Heart right ventricle (tissue), 16 donors: ENCODE measurements around the gene AP5Z1. TPM values are rescaled to one million over a fixed set of nuclear protein-coding genes. Genes with fewer than 3 reads are reported as not detected.

Source experiments
- ATAC-seq, 8 donors: fragments of 200-7000 bp; cut with Tn5 transposase; one replicate each; pipeline ENCODE4 v1.9.1; 2020; ENCODE audit warnings: mild to moderate bottlenecking in 8 of 8, moderate library complexity in 8 of 8, moderate number of reproducible peaks in 1 of 8
- DNase-seq, 2 donors: peaks; one replicate each; pipeline ENCODE4 v3.0.0-alpha.2; 2020
- H3K27ac ChIP-seq, 10 donors: fragments of 200-600 bp; sonication (generic) in 2 of 10; one replicate each; pipeline versions ENCODE4 v1.5.0 to v1.8.0; 2020 to 2022; ENCODE audit warnings: mild to moderate bottlenecking in 3 of 10
- H3K27me3 ChIP-seq, 7 donors: fragments of 200-600 bp; one replicate each; pipeline ENCODE4 v1.8.0; 2021 to 2022; ENCODE audit warnings: mild to moderate bottlenecking in 2 of 7
- H3K36me3 ChIP-seq, 9 donors: fragments of 200-600 bp; sonication (generic) in 1 of 9; one replicate each; pipeline versions ENCODE4 v1.5.0 to v1.8.0; 2020 to 2022; ENCODE audit warnings: mild to moderate bottlenecking in 2 of 9
- H3K4me1 ChIP-seq, 9 donors: fragments of 200-600 bp; sonication (generic) in 1 of 9; one replicate each; pipeline versions ENCODE4 v1.5.0 to v1.8.0; 2020 to 2022; ENCODE audit warnings: mild to moderate bottlenecking in 4 of 9
- H3K4me3 ChIP-seq, 10 donors: fragments of 200-600 bp; sonication (generic) in 2 of 10; one replicate each; pipeline versions ENCODE4 v1.5.0 to v1.8.0; 2020 to 2022; ENCODE audit warnings: mild to moderate bottlenecking in 7 of 10, moderate library complexity in 2 of 10
- H3K9me3 ChIP-seq, 11 donors: fragments of 200-600 bp in 10 of 11; sonication (generic) in 2 of 11; one replicate each; pipeline versions ENCODE4 v1.5.0 to v1.8.0; 2013 to 2022; ENCODE audit warnings: mild to moderate bottlenecking in 2 of 11, control low read depth in 1 of 11, moderate library complexity in 1 of 11
- WGBS, 2 donors: extraction: QIAGEN DNeasy Blood & Tissue Kit; methylation state at CpG; one replicate each; pipeline ENCODE4 v1.1.7; 2013; ENCODE audit warnings: inconsistent platforms in 1 of 2; 5-methylcytosine and 5-hydroxymethylcytosine counted together
- intact Hi-C, 10 donors: fragments of 100-400 bp; cut with DNase I; formaldehyde crosslinking; loops; one replicate each; pipeline versions ENCODE4 v1.11.1 to v1.14.2; 2022
- polyA plus RNA-seq, 2 donors: library from polyadenylated mRNA; stranded (reverse); fragments of 200-250 nt; gene quantifications; one replicate each; pipeline ENCODE4 v1.2.3, GENCODE V29; 2013
- total RNA-seq, 10 donors: library from RNA; stranded (reverse); fragmentation: NEBNext Ultra II Directional in 3 of 10; extraction: Animal tissue kit (Norgen Biotek cat#: 25700) in 3 of 10; gene quantifications; one replicate each; pipeline versions ENCODE4 v1.2.1 to v1.2.4, GENCODE V29; 2021 to 2023
- TF ChIP-seq, protein P1 (sequence below), 9 donors: fragments of 200-600 bp; sonication (generic) in 2 of 9; IDR thresholded peaks; one replicate each; pipeline versions ENCODE4 v1.5.0 to v1.8.0; 2021 to 2022; ENCODE audit warnings: antibody characterized with exemption in 9 of 9, mild to moderate bottlenecking in 5 of 9, moderate library complexity in 1 of 9
- donor health status: Arrhythmogenic right ventricular cardiomyopathy.
- donor health status: ischemic (EF 13 %, LVEDD 7.1; RV severe dilation, severe dysfunction).
- donor health status: healthy with polysubstance abuse.
- donor health status: DM: no; HTN: yes; CAD: no.
- donor health status: DM: no; HTN: no; CAD: no.
- donor health status: ischemic (EF 25% LVEDD 6.9; RV normal size, moderate dysfunction).
- donor health status: ischemic (EF 25% LVEDD 5.7; RV mildly dilated, moderate dysfunction).
- donor health status: healthy.
- donor health status: DM: yes; HTN: yes; CAD: no.
- donor health status: Ischemic cardiomyopathy.
- donor health status: ischemic (EF 35%, LVEDD 5.7; RV mildly dilated, moderate dysfunction).
- donor health status: nonischemic (EF 11% LVEDD 7.7; RV severe dilation, severe dysfunction).
- donor health status: DM: yes; HTN: yes; CAD: no.
- donor health status: PGD.
- donor health status: ischemic (EF 29% LVEDD 5.4; RV normal size, mild dysfunction).
- donor health status: nonischemic (EF 23%, LVEDD 6.1; RV moderate dilation, normal function).

Gene AP5Z1
- total and polyA plus RNA-seq, 12 donors, result 8.5 to 30.9 (median 12.7) TPM

DNA sequence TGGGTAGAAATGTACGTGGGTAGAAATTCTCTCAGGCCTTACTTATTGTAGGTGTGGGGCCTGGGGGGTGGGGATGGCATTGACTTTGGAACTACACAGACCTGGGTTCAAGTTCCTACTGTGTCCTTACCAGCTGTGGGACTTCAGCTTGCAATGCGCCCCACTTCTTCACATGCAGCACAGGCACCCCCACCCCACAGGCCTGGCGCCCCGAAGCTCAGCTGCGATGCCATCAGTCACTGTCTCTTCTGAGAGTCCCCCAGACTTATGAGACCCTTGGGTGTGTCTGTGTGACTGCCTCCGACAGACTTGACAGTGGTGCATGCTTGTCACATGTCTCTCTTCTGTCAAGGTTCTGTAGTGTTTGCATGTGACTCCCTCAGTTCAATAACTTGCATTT is 3.1 kb upstream of the AP5Z1 start:
- TF ChIP-seq, protein P1, sequence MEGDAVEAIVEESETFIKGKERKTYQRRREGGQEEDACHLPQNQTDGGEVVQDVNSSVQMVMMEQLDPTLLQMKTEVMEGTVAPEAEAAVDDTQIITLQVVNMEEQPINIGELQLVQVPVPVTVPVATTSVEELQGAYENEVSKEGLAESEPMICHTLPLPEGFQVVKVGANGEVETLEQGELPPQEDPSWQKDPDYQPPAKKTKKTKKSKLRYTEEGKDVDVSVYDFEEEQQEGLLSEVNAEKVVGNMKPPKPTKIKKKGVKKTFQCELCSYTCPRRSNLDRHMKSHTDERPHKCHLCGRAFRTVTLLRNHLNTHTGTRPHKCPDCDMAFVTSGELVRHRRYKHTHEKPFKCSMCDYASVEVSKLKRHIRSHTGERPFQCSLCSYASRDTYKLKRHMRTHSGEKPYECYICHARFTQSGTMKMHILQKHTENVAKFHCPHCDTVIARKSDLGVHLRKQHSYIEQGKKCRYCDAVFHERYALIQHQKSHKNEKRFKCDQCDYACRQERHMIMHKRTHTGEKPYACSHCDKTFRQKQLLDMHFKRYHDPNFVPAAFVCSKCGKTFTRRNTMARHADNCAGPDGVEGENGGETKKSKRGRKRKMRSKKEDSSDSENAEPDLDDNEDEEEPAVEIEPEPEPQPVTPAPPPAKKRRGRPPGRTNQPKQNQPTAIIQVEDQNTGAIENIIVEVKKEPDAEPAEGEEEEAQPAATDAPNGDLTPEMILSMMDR (IDR thresholded peaks at IDR 0.05), result no peak
- H3K36me3 ChIP-seq, result peaks cover 0 to 13% (median 0%) of the 10 kb centered on the region in 9 donors
- no peak overlapping the region for H3K4me3 ChIP-seq
- intact Hi-C loops, result no loop called here
- DNase-seq (no peak), ATAC-seq (no peak)
- H3K27me3 ChIP-seq, result no peaks in the 10 kb centered on the region
- peaks cover 4 to 59% (median 36%) of the 10 kb centered on the region in 9 donors for H3K4me1 ChIP-seq
- no peaks in the 10 kb centered on the region for H3K9me3 ChIP-seq
- WGBS, 2 donors, result 95 to 97% methylated on average over 6 of the region's 6 CpGs
- H3K27ac ChIP-seq, result no peak overlapping the region

DNA sequence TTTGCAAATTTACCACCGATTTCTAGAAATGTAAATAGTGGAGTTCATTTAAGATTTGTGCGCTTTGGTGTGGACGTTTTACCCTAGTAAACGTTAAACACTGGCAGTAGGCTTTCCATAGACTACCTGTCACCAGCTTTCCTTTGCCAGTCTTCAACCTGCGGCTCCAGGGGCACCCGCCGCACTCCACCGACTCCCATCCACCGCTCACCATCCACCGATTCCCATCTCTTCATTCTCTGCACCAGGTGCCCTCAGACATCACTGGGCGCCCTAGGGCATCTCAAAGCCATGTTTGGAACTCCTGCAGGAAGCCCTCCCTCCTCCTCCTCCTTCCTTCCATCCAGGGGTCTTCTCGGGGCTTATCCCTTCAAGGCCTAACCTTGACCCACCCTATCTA is 1.4 kb upstream of the AP5Z1 start:
- DNase-seq, result no peak
- Histone ChIP-seq H3K9me3 (no peaks in the 10 kb centered on the region), H3K27ac (peak overlapping the region in 1 of 10 donors; percentile 96)

DNA sequence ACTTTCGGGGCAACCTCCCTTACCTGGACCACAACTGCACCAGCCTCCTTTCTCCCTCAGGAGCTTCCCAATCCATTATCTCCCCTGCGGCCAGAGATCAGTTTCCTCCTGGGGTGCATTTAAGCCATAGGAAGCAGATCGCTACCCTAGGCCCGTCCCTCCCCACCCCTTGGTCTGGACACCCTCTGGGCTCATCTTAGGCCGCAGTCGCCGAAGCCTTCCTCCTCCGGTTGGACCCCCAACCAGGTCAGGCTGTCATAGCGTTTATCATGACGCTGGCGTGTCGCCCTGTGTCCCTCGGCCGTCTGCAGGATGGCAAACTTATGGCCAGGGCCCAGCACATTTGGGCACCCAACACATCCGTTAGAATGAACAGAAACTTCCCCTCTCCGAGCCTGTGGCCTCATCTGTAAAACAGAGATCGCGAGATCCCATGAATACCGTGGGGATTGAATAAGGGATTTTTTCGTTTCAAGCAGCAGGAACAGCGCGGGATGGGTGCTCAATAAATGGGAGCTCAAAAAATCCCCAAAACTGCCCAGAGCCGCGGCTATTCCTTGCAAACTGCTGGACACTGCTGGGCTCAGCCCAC is 669 bp upstream of the AP5Z1 start:
- peak; percentile 5 to 34 (median 22) for ATAC-seq
- Histone ChIP-seq H3K4me1 (peaks cover 4 to 57% (median 32%) of the 10 kb centered on the region in 9 donors), H3K9me3 (no peaks in the 10 kb centered on the region), H3K27ac (peak overlapping the region; percentile 78 to 97 (median 94)), H3K27me3 (no peaks in the 10 kb centered on the region), H3K36me3 (peaks cover 0 to 18% (median 0%) of the 10 kb centered on the region in 9 donors), H3K4me3 (peak overlapping the region; percentile 62 to 100 (median 97))
- WGBS, 2 donors, result 7 to 9% methylated on average over 24 of the region's 24 CpGs
- intact Hi-C loops, result no loop called here
- peak in 1 of 2 donors; percentile 37 for DNase-seq
- TF ChIP-seq, protein P1 (IDR thresholded peaks at IDR 0.05), result no peak

More for the DNA sequence above, 1.4 kb upstream of the AP5Z1 start:
- ATAC-seq, result no peak
- intact Hi-C loops, result no loop called here
- Histone ChIP-seq H3K36me3 (peaks cover 0 to 16% (median 0%) of the 10 kb centered on the region in 9 donors), H3K4me3 (peak overlapping the region in 3 of 10 donors; percentile 96 to 100 (median 99)), H3K27me3 (no peaks in the 10 kb centered on the region), H3K4me1 (peaks cover 4 to 65% (median 38%) of the 10 kb centered on the region in 9 donors)
- 87 to 89% methylated on average over 12 of the region's 12 CpGs for WGBS, 2 donors
- TF ChIP-seq, protein P1 (IDR thresholded peaks at IDR 0.05), result no peak

DNA sequence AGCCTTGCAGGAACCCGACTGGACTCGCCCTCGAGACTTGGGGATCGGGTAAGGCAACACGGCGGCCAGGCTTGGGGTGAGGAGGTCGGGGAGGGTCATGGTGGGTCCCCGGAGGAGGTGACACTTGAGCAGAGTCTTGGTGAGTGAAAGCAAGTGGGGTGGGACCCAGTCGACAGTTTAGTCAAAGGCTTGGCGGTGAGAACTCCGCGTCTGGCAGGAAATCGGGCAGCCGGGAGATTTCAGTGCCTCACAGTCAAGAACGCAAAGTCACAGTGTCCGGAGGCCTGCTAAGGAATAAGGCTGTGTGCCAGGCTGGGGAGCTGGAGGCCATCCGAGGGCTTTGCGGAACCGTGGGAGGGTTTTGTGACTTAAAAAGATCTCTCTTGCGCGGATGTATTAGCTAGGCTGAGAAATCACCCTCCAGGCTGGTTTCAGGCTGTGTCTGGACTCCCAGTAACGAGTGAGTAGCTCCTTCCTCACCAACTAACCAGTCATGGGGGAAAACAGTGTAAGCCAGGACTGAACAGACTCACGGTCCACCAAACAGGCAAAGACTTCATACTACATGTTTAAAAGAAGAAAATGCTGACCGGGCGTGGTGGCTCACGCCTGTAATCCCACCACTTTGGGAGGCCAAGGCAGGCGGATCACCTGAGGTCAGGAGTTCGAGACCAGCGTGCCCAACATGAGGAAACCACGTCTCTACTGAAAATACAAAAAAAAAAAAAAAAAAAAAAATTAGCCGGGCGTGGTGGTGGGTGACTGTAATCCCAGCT is 613 bp downstream of the AP5Z1 start:
- Histone ChIP-seq H3K36me3 (peaks cover 0 to 31% (median 2%) of the 10 kb centered on the region in 9 donors), H3K4me1 (peaks cover 4 to 48% (median 32%) of the 10 kb centered on the region in 9 donors), H3K9me3 (no peaks in the 10 kb centered on the region), H3K27ac (peak overlapping the region; percentile 78 to 97 (median 94)), H3K27me3 (no peaks in the 10 kb centered on the region), H3K4me3 (peak overlapping the region; percentile 62 to 100 (median 97))
- peak; percentile 2 to 61 (median 38) for ATAC-seq
- intact Hi-C loops, result no loop called here
- 22 to 25% methylated on average over 32 of the region's 32 CpGs for WGBS, 2 donors
- TF ChIP-seq, protein P1 (IDR thresholded peaks at IDR 0.05), result no peak
- peak in 1 of 2 donors; percentile 44 for DNase-seq
